HG03064 (cell line): ENCODE measurements around the gene CLSTN2.

Experiments
- ATAC-seq: cut with Tn5 transposase; IDR thresholded peaks from one replicate; pipeline ENCODE4 v1.9.1; 2021; ENCODE audit warnings: low read depth; ENCODE audit not compliant: unreplicated experiment

Gene CLSTN2

DNA sequence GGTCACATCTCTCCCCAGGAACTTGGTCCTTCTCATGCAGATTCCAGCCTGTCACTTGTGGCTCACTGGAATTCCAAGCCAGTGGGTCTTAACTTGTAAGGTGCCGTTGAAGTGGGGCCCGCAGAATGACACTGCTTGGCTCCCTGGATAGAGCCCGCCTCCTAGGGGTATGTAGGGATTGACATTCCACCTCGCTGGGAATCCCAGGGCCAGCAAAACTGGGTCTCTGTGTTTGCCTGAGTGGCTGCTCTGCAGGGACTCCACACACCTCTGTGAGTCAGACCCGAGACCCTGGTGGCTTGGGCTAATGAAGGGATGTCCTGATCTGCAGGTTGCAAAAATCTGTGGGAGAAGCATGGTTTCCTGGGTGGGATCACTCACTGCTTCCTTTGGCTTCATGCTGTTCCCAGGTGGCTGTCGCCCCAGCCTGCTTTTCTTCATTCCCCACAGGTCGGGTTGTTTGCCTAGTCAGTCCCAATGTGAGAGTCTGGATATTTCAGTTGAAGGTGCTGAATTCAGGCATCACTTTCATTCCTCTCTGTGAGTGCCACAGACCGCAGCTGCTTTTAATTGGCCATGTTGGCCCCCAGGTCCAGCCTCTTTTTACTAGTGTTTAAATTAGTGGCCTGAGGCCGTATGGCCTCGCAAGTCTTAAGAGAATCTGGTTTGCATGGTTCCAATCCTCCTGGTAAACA, 586.9 kb downstream of the CLSTN2 start:
- ATAC-seq, result no peak

DNA sequence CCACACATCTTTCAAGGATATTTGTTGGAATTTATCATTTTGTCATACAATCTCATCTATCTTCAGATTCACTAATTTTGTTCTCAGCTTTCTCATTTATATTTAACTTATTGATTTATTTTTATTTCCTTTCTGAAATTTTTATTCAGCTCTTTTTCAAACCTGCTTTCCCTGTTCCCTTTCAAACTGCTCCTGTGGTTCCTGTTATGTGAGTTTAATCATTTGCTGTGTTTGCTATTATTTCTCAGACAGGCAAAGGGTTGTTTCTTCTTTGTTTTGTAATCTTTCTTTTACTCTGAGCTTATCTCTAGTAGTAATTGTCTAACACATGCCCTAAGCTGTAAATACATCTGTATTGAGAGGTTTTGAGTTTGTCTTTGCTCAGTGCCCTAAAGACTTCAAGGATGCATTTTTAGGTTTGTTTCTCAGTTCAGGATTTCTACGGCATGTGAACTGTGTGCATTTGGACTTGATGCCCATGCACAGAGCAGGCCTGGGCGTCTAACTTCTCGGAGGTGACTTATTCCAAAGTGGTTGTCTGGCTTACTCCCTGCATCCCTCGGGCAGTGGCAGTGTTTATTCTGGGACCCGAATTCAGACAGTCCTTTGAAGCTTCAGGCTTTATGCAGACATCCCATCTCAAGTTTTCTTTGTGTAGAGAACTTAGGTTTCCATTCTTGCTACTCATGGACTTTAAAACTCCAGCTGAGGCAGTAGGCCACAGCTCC, 587.8 kb downstream of the CLSTN2 start:
- no peak for ATAC-seq

DNA sequence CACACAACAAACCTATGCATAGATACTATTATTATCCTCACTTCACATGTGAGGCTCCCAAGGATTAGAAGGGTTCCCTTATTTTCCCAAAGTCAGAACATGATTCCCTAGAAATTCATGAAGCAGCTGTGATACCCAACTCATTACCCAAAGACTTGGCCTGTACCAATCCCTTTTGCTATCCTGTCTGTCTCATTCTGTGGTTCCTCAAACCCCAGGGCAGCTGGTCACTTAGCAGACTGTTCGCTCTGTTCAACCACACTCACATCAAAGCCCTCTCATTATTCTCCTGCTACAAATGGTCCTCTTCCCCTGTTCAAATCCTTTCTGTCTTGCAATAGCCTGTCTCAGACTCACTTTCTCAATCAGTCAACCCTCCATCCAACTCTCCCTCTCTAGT, 588.6 kb downstream of the CLSTN2 start:
- ATAC-seq, result no peak

DNA sequence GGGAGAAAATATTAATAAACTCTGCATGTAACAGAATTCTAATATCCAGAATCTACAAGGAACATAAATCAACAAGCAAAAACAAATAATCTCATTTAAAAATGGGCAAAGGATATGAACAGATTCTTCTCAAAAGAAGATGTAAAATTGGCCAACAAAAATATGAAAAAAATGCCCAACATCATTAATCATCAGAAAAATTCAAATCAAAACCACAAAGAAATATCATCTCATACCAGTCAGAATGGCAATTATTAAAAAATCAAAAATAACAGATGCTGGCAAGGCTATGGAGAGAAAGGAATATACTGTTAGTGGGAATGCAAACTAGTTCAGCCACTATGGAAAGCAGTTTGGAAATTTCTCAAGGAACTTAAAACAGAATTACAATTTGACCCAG, 592.2 kb downstream of the CLSTN2 start:
- ATAC-seq, result no peak

DNA sequence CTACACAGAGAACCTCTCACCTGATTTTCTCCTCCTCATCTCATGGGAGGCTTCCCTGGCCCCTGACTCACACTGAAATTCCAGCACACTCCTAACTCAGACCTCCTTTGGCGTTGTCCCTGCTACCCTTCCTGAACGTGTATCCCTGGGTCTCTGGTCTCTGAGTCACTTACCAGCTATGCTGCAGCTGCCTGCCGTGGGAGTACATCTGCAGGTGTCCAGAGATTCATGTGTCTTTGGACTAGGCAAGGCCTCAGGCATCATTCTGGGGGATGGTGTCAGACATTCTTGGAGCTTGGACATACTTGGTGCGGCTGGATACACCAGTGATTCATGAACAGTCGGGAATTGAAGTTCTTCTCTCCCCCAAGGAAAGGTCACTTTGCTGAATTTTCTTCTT, 594.1 kb downstream of the CLSTN2 start:
- ATAC-seq, result no peak

DNA sequence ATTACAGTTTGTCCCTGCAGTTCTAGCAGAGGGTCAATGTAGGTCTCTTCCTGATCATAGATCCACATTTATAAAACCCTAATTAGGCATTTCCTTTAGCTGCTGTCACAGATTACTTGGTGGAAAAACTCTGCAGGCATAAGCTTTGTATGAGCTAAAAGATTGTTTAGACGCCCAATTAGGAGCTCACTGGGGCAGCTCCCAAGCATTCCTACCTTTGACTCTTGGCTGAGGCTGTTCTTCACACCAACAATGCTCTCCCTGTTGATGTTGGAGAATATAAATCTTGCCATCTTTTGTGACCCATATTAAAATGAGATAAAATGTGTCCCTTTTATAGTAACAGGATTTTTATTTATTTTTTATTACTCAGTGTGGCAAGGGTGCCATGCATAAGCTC, 594.6 kb downstream of the CLSTN2 start:
- no peak for ATAC-seq

DNA sequence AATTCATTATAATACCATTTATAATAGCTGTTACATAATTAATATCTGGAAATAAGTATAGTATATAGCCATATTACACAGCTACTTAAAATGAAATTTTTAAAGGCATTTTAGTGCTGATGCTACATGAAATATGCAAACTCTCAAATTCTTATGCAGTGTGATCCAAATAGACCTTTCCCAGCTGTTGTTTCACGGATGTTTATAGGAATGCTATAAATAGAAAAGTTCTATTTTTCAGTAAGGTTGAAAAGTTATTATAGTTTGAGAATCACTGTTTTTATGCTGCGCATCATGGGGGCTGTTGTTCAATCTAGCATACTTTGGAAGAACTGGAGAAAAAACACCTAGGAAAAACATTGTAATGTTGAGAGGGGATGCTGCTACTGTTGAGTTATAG, 595.1 kb downstream of the CLSTN2 start:
- no peak for ATAC-seq

DNA sequence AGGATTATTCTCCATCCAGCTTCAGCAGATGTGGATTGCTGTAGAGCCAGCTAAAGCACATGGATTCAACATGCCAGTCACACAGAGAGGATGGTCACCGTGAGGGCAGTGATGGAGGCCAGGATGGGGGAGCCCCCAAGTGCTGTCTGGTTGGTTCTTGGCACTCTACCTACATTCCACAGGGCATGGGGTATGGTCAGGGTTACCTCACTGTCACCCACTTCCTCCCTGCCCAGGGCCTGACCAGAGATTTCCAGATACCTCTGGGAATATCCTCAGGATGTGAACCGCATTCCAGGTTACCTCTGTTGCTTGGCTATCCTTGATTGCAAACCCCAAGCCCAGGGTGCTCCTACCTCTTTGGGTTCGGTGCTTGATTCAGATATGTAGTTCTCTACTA, 595.6 kb downstream of the CLSTN2 start:
- ATAC-seq, result no peak

DNA sequence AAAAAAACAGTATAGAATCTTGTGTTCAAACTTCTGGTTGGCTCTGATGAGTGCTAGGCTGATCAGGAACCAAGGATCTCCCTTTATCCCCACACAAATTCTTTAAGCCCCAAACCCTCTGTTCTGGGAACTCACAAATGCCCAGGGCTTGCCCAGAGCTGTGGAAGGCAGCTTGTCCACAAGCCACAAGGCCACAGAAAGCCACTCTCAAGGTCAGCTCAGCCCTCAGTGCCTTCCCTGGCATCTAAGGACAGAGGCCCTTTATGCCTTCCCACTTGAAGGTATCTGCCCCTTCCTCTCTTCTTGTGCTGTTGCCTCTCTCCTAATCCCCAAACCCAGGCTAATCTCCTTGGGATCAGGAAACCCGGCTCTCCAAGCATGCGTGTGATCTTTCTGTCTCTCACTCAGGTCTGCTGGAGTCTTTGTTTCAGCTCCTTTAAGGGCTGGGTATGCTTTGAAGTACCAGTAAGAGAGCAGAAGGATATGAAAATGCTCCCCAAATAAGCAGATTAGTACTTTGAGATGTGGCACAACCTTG, 597.9 kb downstream of the CLSTN2 start:
- no peak for ATAC-seq

DNA sequence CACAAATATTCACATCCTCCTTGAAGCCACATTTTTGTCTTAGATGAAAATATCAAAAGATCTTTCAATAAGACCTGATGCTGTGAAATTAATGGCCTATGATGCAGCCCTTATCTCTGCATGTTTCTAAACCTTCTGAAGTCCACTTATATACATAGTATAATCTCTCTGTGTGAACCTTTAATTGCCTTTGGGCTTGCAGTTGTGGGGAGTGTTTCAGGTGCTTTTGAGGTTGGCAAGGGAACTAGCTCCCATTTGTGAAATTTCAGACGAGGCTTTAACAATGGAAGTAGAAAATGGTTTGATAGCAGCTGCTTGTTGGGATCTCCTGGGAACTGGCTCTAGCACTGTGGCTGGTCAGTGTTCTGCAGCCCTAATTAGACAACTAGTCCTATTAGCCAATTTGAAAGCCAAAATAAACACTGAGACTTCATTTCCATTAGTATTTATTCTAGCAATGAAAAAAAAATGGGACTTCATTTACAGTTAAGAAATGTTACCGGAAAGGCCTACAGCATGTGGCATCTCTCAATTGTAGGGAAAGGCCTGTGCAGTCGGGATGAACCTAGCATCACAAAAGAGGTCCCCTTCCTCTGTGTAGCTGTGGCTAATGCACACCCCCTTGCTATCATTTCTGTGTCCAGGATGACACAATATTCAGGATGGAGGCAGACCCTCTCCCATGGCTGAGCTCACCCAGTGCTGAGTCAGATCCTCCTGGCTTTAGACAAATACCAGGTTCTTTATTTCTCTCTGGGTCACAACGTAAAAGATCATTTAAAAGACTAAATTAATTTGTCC, 602.1 kb downstream of the CLSTN2 start:
- no peak for ATAC-seq

DNA sequence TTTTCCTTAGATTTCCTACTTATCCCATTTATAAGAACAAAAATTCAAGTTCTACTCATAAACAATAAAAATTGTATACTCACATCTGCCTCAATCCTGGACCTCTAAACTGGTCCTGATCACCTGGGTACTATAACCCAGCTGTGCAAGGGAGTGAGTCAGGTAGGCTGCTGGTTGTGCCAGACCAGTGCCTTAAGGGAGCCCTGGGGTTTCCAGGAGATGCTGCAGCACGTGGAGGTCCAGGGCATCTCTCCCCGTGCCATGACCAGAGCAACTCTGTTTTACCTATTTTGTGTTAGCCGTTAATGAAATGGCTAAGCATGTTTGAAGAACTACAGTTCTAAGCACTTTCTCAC, 602.7 kb downstream of the CLSTN2 start:
- no peak for ATAC-seq

DNA sequence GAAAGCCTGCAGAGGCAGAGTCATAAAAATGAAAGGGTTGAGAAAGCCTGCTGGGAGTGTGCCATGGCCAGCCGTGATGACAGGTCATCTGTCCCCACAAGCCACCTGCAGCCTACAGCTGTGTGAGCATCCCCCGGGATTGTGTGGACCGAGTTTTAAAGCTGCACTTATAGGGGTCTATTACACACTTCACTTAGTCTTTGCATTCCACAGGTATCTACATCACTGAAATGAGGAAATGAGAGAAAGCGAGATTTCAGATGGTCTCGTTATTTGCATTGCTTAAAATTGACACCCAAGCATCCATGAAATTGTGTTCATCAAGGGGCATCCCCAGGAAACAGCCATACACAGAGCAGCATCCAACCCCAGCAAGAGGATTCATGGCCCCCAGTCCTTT, 605.3 kb downstream of the CLSTN2 start:
- no peak for ATAC-seq

DNA sequence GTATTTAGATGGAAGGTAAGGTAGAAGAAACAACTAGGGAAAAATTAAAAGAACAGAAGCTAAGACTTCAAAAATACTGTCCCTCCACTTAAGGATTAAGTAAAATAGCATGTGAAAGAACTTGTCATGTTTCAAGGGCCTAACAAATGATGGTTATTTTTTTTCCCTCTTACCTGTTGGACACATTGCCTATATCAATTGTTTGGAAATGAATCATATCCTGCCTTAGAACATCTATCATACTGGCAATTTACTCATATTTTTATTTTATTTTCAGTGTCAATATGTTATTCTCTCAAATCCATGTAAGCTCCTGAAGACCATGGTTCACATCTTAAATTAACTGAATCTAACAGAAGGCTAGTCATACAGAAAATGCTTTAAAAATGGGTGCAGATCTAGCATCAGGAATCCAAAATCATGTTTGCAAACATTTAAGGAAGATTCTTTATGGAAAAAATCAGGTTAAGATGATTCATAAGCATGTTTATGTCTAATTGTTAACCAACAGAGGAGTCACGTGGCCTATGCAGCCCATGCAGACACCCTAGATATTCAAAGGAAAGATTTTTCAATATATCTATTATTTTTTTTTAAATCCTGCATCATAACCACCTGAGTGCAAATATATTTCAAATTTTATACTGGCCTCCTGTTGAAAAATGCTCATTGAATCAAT, 607.1 kb downstream of the CLSTN2 start:
- ATAC-seq, result no peak

DNA sequence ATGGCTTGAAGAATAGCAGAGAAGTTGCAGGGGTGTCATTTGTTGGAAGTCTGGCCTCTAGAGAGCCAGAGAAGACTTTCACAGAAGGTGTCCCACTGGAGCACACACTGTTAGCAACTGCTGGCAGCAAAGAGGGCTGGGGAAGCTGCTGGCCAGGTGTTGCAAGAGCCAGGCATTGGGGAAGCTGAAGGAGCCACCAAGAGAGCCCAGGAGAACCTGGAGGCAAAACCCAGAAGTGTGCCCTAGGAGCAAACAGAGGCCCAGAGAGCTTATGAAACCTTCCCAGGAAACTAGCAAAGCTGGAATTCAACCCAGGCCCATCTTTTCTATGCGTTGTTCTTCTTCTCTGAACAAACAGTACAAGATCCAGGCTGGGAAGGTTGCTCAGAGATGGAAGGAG, 610.2 kb downstream of the CLSTN2 start:
- ATAC-seq, result no peak

DNA sequence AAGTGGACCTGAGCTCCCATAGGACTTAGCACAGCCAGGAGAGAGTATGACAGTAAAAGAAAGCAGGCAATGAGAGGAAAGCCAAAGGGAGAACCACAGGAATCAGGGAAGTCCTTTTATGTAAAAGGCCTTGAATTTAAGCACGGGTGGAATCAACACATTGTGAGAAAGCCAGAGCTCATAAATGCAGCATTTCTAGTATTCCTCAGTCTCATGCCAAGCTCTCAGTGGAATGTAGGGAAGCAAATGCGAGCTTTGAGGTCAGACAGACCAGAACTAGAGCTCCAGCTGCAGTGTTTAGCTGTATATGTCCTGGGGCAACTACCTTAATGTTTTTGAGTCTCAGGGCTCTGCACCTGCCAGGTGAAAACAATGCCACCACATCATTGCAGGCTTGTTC, 610.8 kb downstream of the CLSTN2 start:
- no peak for ATAC-seq

DNA sequence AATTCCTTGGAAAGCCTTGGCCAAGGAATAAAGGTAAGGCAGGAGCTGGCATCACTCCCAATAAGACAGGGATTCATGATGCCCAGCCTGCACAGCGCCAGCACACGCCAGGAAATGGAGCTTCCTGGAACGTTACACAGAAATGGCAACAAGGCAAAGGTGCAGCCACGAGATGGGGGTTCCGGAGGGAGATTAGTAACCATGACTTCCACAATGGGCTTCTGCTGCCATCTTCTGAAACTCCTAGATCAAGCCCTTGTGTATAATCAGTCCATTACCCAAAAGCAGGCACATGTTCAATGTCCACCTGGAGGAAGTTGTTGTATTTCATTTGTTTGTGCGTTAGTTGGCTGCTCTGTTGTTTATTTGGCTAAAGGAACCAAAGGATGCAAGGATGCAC, 611.7 kb downstream of the CLSTN2 start:
- no peak for ATAC-seq

DNA sequence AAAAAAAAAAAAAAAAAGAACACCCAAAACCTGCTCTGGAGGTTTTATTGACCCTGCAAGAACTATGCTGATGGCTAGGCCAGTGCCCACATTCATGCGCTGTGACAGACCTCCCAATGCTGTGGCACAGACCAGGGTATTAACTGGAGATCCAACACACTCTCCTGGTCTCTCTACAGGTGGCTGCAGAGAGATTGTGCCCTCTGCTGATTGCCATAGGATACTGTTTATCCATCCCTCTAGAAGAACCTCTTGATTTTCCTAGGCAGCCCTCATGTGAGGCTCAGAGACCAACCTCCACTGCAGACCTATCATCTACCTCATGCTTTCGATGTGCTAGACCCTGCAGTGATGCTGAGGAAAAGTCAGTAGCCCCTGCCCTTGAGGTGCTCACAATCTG, 617.4 kb downstream of the CLSTN2 start:
- no peak for ATAC-seq

DNA sequence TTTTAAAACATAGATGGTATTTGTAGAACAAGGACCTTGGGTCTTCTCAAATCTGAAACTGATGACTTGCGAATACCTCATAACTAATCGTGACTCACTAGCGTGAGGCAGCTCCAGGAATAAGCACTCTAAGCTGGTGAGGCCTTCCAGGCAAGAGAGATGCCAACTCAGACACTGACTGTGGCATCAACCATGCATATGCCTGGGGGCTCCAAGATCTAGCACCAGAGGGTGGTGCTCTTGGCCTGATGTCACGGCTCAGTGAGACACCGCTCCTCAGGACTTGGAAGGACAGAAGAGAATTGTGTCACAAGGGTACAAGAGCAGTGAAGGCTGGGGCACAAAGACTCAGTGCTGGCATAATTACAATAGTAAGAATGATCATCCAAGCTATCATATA, 617.9 kb downstream of the CLSTN2 start:
- no peak for ATAC-seq

DNA sequence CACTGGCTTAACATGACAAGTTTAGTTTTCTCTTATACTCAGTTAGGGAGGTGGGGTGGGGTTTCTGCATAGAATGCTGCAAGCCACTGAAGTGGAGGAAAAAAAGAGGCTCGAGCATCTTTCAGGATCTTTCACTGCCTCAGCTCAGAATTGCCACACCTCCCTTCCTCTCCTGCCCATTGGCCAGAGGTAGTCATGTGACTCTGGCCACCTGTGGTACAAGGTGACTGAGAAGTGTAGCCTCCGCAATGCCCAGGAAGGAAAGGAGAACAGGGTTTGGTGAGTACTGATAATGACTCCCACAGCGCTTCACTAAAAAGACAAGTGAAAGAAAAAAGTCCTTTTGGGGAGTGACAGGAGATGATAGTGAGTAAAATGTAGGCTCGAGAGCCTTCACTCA, 618.6 kb downstream of the CLSTN2 start:
- no peak for ATAC-seq

DNA sequence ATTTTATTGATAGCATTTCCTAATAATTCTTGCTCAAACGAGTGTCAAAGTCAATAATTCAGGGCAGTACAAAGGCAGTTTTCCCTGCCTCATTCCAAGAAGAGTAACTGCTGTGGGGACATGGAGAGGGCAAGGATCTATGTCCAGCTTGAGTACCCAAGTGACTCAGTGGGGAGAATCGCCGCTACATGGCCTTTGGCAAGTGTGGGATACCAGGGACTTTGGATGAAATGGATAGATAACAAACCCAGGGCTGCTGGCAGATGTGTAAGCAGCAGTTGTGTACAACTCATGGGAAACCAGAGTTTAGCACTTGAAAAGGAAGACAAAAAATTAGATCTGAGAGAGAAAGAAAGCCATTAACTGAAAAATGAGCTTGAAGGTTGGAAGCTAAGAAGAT, 620.7 kb downstream of the CLSTN2 start:
- no peak for ATAC-seq

DNA sequence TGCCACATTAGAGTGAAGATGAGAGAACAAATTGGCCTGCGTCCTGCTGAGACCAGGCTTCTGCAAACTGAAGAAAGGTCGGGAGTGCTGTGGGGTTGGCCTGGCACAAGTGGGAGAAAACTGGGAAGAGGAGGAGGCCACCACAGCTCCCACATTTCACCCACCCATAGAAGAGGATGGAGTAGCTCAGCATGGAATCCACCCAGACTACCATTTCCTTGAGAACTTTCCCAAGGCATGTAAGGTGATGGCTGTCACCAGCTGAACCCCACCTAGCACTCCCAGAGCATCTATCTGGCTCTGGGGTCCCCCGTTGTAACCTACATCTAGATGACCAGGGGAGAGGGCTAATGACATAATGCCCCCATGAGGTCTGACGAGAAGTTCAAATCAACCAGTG, 622.5 kb downstream of the CLSTN2 start:
- ATAC-seq, result no peak
